ENCODE data around the gene LRRIQ3.

DNA sequence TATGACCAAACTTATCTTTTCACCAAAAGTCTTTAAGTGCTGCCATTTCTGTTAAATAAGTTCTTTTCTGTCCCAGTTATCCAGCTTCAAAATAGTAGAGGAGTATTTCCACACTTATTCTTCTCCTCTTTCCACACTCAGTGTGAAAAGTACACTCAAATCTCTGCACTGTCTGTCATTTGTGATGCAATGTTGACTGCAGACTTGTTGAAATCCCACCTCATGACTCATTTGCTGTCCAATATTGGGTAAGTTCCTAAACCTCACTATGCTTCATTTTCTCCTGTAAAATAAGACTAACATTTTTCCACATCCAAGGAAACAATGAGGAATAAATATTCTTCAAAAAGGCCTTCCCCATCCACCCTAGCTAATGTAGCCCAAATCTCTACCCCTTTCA, 17.5 kb downstream of the LRRIQ3 start:
- TF ChIP-seq, protein P1, sequence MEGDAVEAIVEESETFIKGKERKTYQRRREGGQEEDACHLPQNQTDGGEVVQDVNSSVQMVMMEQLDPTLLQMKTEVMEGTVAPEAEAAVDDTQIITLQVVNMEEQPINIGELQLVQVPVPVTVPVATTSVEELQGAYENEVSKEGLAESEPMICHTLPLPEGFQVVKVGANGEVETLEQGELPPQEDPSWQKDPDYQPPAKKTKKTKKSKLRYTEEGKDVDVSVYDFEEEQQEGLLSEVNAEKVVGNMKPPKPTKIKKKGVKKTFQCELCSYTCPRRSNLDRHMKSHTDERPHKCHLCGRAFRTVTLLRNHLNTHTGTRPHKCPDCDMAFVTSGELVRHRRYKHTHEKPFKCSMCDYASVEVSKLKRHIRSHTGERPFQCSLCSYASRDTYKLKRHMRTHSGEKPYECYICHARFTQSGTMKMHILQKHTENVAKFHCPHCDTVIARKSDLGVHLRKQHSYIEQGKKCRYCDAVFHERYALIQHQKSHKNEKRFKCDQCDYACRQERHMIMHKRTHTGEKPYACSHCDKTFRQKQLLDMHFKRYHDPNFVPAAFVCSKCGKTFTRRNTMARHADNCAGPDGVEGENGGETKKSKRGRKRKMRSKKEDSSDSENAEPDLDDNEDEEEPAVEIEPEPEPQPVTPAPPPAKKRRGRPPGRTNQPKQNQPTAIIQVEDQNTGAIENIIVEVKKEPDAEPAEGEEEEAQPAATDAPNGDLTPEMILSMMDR (conservative IDR thresholded peaks at IDR 0.05; ENCODE audit: low read length), result no peak
- no peak for TF ChIP-seq EZH2phosphoT487 (IDR thresholded peaks at IDR 0.05; ENCODE audit: borderline replicate concordance)
